ENCODE measurements around the gene CCL8.

DNA sequence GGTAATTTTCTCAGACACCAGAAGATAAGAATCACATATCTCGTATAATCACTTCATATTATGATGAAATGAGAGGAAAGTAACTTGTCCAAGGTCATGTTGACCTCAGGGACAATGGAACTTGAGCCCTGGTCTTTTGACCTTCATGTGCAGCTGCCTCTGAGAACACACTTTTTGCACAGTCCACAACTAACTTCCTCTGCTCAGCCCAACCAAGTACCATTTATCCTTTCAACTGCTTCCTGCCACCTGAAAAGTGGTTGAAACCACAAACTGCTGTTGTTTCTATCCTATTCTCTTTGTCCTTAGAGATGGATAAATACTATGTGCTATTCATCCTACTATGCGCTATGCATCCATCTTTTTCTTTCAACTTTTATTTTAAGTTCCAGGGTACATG lies 46.1 kb downstream of the CCL8 start:
- TF ChIP-seq, protein P1, sequence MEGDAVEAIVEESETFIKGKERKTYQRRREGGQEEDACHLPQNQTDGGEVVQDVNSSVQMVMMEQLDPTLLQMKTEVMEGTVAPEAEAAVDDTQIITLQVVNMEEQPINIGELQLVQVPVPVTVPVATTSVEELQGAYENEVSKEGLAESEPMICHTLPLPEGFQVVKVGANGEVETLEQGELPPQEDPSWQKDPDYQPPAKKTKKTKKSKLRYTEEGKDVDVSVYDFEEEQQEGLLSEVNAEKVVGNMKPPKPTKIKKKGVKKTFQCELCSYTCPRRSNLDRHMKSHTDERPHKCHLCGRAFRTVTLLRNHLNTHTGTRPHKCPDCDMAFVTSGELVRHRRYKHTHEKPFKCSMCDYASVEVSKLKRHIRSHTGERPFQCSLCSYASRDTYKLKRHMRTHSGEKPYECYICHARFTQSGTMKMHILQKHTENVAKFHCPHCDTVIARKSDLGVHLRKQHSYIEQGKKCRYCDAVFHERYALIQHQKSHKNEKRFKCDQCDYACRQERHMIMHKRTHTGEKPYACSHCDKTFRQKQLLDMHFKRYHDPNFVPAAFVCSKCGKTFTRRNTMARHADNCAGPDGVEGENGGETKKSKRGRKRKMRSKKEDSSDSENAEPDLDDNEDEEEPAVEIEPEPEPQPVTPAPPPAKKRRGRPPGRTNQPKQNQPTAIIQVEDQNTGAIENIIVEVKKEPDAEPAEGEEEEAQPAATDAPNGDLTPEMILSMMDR (IDR thresholded peaks at IDR 0.05; ENCODE audit: insufficient read depth, low read length, poor library complexity, severe bottlenecking): no peak
- TF ChIP-seq EZH2phosphoT487 (conservative IDR thresholded peaks at IDR 0.05; ENCODE audit: low read length): no peak
